Pancreas (tissue), 10 donors: ENCODE measurements around the gene ELP4. TPM values are rescaled to one million over a fixed set of nuclear protein-coding genes. Genes with fewer than 3 reads are reported as not detected.
A peak's percentile ranks its signal among the peaks of the same experiment; 100 is the strongest.

Source experiments
- ATAC-seq, 4 donors: fragments of 200-7000 bp; cut with Tn5 transposase; one replicate each; pipeline versions ENCODE4 v1.8.0 to v1.9.1; 2020; ENCODE audit warnings: mild to moderate bottlenecking in 4 of 4, moderate library complexity in 4 of 4
- DNase-seq, 6 donors: peaks; one replicate each; pipeline ENCODE4 v3.0.0-alpha.2; 2020
- FAIRE-seq: peaks from 2 replicates; lab custom pipeline; 2012; peaks lifted over from hg19 to GRCh38; lab: Jason Lieb, UNC
- H3K27ac ChIP-seq, 4 donors: fragments of 200-600 bp; sonication (generic); 1 replicate in 3 of 4; 2 replicates in 1 of 4; pipeline versions ENCODE4 v1.5.0 to v1.8.0; 2020
- H3K27me3 ChIP-seq, 4 donors: fragments of 200-600 bp; one replicate each; pipeline ENCODE4 v1.8.0; 2021
- H3K36me3 ChIP-seq, 3 donors: fragments of 200-600 bp; sonication (generic) in 1 of 3; one replicate each; pipeline versions ENCODE4 v1.5.0 to v1.8.0; 2020 to 2021
- H3K4me1 ChIP-seq, 3 donors: fragments of 200-600 bp; one replicate each; pipeline ENCODE4 v1.8.0; 2021
- H3K4me3 ChIP-seq, 4 donors: fragments of 200-600 bp; sonication (generic) in 2 of 4; one replicate each; pipeline versions ENCODE4 v1.5.0 to v1.8.0; 2020 to 2021
- H3K9me3 ChIP-seq, 4 donors: fragments of 200-600 bp; one replicate each; pipeline ENCODE4 v1.8.0; 2021
- WGBS, 2 donors: extraction: QIAGEN DNeasy Blood & Tissue Kit; methylation state at CpG; one replicate each; pipeline ENCODE4 v1.1.7; 2013; 5-methylcytosine and 5-hydroxymethylcytosine counted together
- intact Hi-C, 3 donors: fragments of 100-400 bp; cut with DNase I; formaldehyde crosslinking; loops; one replicate each; pipeline versions ENCODE4 v1.11.1 to v1.14.2; 2022
- polyA plus RNA-seq, 2 donors: library from polyadenylated mRNA; stranded (reverse); fragments of 200-250 nt; gene quantifications; one replicate each; pipeline ENCODE4 v1.2.3, GENCODE V29; 2013
- total RNA-seq, 6 donors: library from RNA; stranded (reverse); fragmentation: NEBNext Ultra II Directional in 4 of 6; extraction: Animal tissue kit (Norgen Biotek cat#: 25700) in 4 of 6; gene quantifications; one replicate each; pipeline versions ENCODE4 v1.2.1 to v1.2.4, GENCODE V29; 2021 to 2023
- TF ChIP-seq, protein P1 (sequence below), 4 donors: fragments of 200-600 bp; sonication (generic) in 3 of 4; IDR thresholded peaks; one replicate each; pipeline versions ENCODE4 v1.5.0 to v1.8.0; 2021; ENCODE audit warnings: antibody characterized with exemption in 4 of 4
- donor health status: healthy with polysubstance abuse.
- donor health status: DM: no; HTN: no; CAD: no; lungs with moderate emphysema.
- donor health status: DM: no; HTN: no; CAD: no.
- donor health status: control.
- donor health status: control.
- donor health status: Bipolar disorder and iron deficiency.
- donor health status: DM: yes; HTN: yes; CAD: no.
- donor health status: DM: no; HTN: no; CAD: no.
- donor health status: DM: no; HTN: no; CAD: no.
- donor health status: DM: yes; HTN: yes; CAD: no.

Gene ELP4
- total and polyA plus RNA-seq, 8 donors = 8.7 to 13.2 (median 9.9) TPM

DNA sequence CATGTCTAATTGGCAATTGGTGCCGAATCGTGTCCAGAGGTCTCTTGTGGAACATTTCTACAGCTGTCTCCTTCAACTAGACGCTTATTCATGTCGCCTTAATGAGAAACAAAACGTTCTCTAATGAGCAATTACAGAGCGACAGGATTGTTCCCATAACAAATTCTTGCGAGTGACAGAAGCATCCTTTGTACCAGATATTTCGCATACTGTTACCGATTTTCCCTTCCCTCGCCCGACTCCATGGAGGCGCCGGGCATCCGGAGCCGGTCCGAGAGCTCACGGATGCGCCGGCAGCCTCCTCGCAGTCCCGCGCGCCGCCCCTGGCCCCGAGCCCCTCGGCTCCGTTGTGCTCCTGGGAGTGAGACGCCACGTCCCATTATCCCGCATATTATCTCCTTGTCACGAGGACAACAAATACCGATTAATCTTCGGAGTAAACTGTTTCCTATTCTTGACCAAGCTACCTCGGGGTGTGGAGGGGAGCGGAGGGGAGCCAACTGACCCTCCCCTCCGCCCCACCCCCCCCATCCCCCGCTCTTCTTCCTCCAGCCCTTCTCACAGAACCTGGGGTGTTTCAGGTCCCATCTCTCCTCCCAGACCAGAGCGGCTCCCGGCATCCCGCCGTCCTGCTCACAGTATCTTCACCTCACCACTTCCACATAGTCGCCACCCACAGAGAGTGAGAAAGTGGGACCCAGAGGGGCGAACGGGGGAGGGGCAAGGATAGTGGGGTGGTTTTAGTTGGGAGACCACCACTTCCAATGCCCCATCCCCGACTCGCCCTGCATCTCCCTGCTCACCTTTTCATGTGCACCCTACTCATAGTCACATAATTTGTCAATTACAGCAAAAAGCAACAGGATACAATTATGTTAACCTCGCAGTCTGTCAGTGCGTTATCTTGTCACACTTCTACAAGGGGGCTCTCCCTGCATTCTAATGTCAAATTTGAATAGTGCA is 290.1 kb downstream of the ELP4 start:
- Histone ChIP-seq H3K36me3 (no peaks in the 10 kb centered on the region), H3K27ac (peak overlapping the region in 1 of 4 donors; percentile 8), H3K4me1 (peaks cover 0 to 8% (median 0%) of the 10 kb centered on the region in 3 donors), H3K27me3 (peaks cover 8 to 58% (median 22%) of the 10 kb centered on the region in 4 donors), H3K9me3 (no peaks in the 10 kb centered on the region), H3K4me3 (peak overlapping the region in 1 of 4 donors; percentile 22)
- intact Hi-C loops = loop anchor here in 1 of 3 donors (10.0 kb wide), 1 partner anchor 55 kb away; no protein-coding TSS in a partner anchor
- TF ChIP-seq, protein P1, sequence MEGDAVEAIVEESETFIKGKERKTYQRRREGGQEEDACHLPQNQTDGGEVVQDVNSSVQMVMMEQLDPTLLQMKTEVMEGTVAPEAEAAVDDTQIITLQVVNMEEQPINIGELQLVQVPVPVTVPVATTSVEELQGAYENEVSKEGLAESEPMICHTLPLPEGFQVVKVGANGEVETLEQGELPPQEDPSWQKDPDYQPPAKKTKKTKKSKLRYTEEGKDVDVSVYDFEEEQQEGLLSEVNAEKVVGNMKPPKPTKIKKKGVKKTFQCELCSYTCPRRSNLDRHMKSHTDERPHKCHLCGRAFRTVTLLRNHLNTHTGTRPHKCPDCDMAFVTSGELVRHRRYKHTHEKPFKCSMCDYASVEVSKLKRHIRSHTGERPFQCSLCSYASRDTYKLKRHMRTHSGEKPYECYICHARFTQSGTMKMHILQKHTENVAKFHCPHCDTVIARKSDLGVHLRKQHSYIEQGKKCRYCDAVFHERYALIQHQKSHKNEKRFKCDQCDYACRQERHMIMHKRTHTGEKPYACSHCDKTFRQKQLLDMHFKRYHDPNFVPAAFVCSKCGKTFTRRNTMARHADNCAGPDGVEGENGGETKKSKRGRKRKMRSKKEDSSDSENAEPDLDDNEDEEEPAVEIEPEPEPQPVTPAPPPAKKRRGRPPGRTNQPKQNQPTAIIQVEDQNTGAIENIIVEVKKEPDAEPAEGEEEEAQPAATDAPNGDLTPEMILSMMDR (IDR thresholded peaks at IDR 0.05) = no peak
- ATAC-seq (no peak), DNase-seq (no peak), FAIRE-seq (no peak)
- 6 to 7% methylated on average over 42 to 48 of the region's 48 CpGs for WGBS, 2 donors

DNA sequence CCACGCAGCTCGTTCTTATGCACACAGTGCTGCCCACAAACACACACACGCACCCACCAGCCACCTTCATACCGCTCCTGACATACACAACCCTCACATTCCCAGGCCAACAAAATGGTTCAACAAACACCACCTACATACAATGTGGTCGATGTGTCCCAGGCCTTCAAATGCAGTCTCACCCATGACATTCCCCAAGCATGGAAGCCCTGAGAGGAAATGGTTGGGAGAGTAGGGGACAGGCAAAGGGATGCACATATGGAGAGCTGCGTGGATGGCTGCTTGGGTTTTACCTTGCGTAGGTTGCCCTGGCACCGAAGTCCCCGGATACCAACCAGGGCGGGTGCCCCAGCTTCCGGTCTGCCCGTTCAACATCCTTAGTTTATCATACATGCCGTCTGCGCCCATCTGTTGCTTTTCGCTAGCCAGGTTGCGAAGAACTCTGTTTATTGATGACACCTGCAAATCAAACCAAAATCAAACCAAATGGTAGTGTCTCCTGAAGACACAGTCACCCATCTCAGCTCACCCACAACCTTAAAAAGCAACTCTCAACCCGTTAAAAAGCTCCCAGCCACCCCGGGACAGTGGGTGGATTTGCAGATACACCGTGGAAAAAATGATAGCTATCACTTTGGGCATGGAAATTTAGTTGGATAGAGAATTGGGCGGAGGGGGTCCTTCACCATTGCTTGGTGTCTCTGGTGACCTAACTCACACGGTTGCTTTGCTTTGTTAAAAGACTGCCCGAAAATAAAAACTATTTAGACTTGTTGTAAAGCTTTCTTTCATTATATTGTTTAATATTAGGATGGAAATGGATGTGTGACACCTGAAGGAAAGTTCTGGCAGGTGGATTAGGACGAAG is 291.1 kb downstream of the ELP4 start:
- TF ChIP-seq, protein P1 (IDR thresholded peaks at IDR 0.05) = no peak
- no peak for FAIRE-seq
- no peaks in the 10 kb centered on the region for H3K36me3 ChIP-seq
- intact Hi-C loops = loop anchor here in 1 of 3 donors (10.0 kb wide), 1 partner anchor 56 kb away; no protein-coding TSS in a partner anchor
- H3K27ac ChIP-seq = peak overlapping the region in 1 of 4 donors; percentile 8
- peaks cover 10 to 67% (median 24%) of the 10 kb centered on the region in 4 donors for H3K27me3 ChIP-seq
- H3K4me3 ChIP-seq = no peak overlapping the region
- H3K4me1 ChIP-seq = peaks cover 0 to 15% (median 0%) of the 10 kb centered on the region in 3 donors
- no peak for DNase-seq
- no peak for ATAC-seq
- H3K9me3 ChIP-seq = no peaks in the 10 kb centered on the region
- WGBS, 2 donors = 9 to 12% methylated on average over 23 of the region's 23 CpGs

DNA sequence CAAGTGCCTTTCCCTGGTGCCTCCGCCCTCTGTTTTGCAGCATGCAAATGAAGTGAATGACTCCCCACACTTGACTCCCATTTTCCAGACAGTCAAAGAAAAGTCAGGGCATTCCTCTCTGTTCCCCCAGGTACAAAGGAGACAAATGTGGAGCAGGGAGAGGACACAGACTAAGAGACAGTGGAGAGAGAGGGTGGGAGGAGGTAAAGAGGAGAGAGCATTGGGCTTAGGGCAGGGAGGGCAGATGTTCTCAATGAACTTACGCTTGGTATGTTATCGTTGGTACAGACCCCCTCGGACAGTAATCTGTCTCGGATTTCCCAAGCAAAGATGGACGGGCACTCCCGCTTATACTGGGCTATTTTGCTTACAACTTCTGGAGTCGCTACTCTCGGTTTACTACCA is 291.7 kb downstream of the ELP4 start:
- peak overlapping the region in 1 of 4 donors; percentile 5 for H3K27ac ChIP-seq
- FAIRE-seq (no peak), DNase-seq (no peak), ATAC-seq (no peak)
- no peaks in the 10 kb centered on the region for H3K9me3 ChIP-seq
- H3K36me3 ChIP-seq = no peaks in the 10 kb centered on the region
- H3K4me1 ChIP-seq = peaks cover 0 to 15% (median 0%) of the 10 kb centered on the region in 3 donors
- 14 to 17% methylated on average over 8 to 9 of the region's 9 CpGs for WGBS, 2 donors
- TF ChIP-seq, protein P1 (IDR thresholded peaks at IDR 0.05) = no peak
- intact Hi-C loops = loop anchor here in 1 of 3 donors (10.0 kb wide), 1 partner anchor 56 kb away; no protein-coding TSS in a partner anchor
- peaks cover 10 to 74% (median 26%) of the 10 kb centered on the region in 4 donors for H3K27me3 ChIP-seq
- no peak overlapping the region for H3K4me3 ChIP-seq

DNA sequence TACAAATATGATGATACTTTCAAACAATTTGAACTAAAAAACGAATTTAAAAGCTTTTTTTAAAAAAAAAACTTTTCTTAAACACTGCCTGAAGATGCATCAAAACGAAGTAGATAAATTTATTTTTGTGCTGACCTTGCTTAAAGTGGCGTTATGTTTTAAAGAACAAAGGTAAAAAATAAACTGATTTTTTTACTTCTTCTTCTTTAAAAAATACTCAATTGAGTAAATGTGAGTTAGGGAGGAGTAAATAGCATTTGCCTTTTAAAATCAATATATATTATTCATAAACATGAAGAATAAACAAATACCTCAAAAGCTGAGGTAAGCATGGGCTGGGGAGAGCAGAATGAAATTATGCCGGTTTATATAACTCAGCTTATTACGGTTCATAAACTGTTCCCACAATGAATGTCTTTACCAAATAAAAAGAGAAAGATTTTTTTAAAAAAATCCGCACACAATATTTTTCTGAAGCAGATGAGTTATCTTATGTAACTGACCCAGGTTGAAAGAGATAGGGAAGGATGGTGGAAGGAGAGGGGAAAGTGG is 292.5 kb downstream of the ELP4 start:
- ATAC-seq (no peak), DNase-seq (no peak), FAIRE-seq (no peak)
- Histone ChIP-seq H3K4me1 (peaks cover 0 to 15% (median 0%) of the 10 kb centered on the region in 3 donors), H3K27ac (no peak overlapping the region), H3K9me3 (no peaks in the 10 kb centered on the region), H3K36me3 (no peaks in the 10 kb centered on the region), H3K4me3 (no peak overlapping the region), H3K27me3 (peaks cover 10 to 82% (median 28%) of the 10 kb centered on the region in 4 donors)
- TF ChIP-seq, protein P1 (IDR thresholded peaks at IDR 0.05) = no peak
- intact Hi-C loops = loop anchor here in 1 of 3 donors (10.0 kb wide), 1 partner anchor 57 kb away; no protein-coding TSS in a partner anchor
- 15 to 16% methylated on average over 6 of the region's 6 CpGs for WGBS, 2 donors
